OCI-LY3 (cell line): Measurements from ENCODE around the gene TMPRSS11B.

Experiments used
- H2AFZ ChIP-seq: fragments of 200-600, 300-600 bp; shearing (Covaris generic); 2 replicates; pipeline ENCODE4 v1.6.0; 2014; ENCODE audit warnings: antibody characterized with exemption, low read depth, low read length
- H3K27ac ChIP-seq: fragments of 200-600, 300-600 bp; sonication (generic); 2 replicates; pipeline ENCODE4 v1.5.1; 2014; ENCODE audit warnings: mild to moderate bottlenecking, low read length, moderate library complexity, mixed read lengths
- H3K27me3 ChIP-seq: fragments of 200-600, 300-600 bp; sonication (generic); 2 replicates; pipeline ENCODE4 v1.6.1; 2014; ENCODE audit warnings: low read depth, low read length, mixed read lengths
- H3K36me3 ChIP-seq: fragments of 200-600, 300-600 bp; sonication (generic); replicated peaks from 2 replicates; pipeline ENCODE3; 2014; ENCODE audit warnings: low read depth, low read length, mixed read lengths
- H3K4me1 ChIP-seq: fragments of 300-600, 200-600 bp; sonication (generic); 2 replicates; pipeline ENCODE4 v1.6.1; 2014; ENCODE audit warnings: low read length, mixed read lengths
- H3K4me2 ChIP-seq: fragments of 200-600, 300-600 bp; sonication (generic); 2 replicates; pipeline ENCODE4 v1.6.1; 2014; ENCODE audit warnings: low read length, mixed read lengths
- H3K4me3 ChIP-seq: fragments of 300-600, 200-600 bp; sonication (generic); 2 replicates; pipeline ENCODE4 v1.5.1; 2014; ENCODE audit warnings: antibody characterized with exemption, mild to moderate bottlenecking, low read length, moderate library complexity
- H3K79me2 ChIP-seq: fragments of 300-600, 200-600 bp; shearing (Covaris generic); 2 replicates; pipeline ENCODE4 v1.6.1; 2014; ENCODE audit warnings: mild to moderate bottlenecking, low read length, mixed read lengths
- H3K9ac ChIP-seq: fragments of 300-600, 200-600 bp; shearing (Covaris generic); 2 replicates; pipeline ENCODE4 v1.6.0; 2014; ENCODE audit warnings: mild to moderate bottlenecking, low read length, moderate library complexity
- H3K9me3 ChIP-seq: fragments of 200-600, 300-600 bp; shearing (Covaris generic); 2 replicates; pipeline ENCODE4 v1.6.1; 2014; ENCODE audit warnings: low read length, mixed read lengths; ENCODE audit not compliant: insufficient read depth
- H4K20me1 ChIP-seq: fragments of 200-600, 300-600 bp; sonication (generic); 2 replicates; pipeline ENCODE4 v1.6.1; 2016; ENCODE audit warnings: low read length, mixed read lengths; ENCODE audit not compliant: insufficient read depth
- EZH2phosphoT487 ChIP-seq: fragments of 200-600 bp; shearing (Covaris generic); IDR thresholded peaks from 2 replicates; pipeline ENCODE4 v1.6.1; 2018; ENCODE audit warnings: antibody characterized with exemption, mixed run types, low read depth
- TF ChIP-seq, protein P1 (sequence below): fragments of 200-600, 300-600 bp; sonication (generic); IDR thresholded peaks from 2 replicates; pipeline ENCODE4 v1.5.1; 2014; ENCODE audit warnings: antibody characterized with exemption, low read length, low read depth

TMPRSS11B gene

DNA sequence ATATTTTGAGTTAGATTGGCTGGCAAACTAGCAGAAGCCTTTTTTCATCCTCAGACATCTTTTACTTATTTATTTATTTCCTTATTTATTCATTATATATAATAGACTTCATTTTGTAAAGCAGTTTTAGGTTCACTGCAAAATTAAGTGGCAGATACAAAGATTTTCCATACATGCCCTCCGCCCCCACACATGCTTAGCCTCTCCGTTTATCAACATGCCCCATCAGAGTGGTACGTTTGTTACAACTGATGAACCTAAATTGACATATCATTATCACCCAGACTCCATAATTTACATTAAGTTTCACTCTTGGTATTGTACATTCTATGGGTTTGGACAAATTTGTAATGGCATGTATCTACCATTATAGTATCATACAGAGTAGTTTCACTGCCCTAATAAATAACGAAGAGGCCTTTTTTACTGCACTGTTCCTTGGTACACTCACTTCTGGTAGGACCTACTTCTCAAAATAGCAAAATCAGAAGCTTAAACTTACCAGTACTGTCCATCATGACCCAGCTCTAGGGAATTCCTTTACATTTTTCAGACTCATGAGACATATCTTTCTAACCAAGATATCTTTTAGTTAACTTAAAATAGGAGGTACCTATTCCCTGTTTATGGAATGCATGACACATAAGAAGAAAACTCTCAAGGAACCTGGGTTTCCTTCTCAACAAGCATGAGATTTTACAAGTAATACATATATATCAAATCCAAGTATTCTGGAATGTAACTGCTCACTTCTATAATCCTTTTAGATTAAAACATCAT is 4.8 kb upstream of the TMPRSS11B start:
- H3K27ac ChIP-seq, result peak overlapping the region; percentile 98
- no peaks in the 10 kb centered on the region for H3K79me2 ChIP-seq
- H3K9me3 ChIP-seq, result no peaks in the 10 kb centered on the region
- peak overlapping the region; percentile 79 for H3K4me2 ChIP-seq
- no peaks in the 10 kb centered on the region for H3K27me3 ChIP-seq
- H3K9ac ChIP-seq, result peak overlapping the region; percentile 47
- H3K4me3 ChIP-seq, result peak overlapping the region; percentile 33
- peaks cover 27% of the 10 kb centered on the region for H3K4me1 ChIP-seq
- TF ChIP-seq, protein P1, sequence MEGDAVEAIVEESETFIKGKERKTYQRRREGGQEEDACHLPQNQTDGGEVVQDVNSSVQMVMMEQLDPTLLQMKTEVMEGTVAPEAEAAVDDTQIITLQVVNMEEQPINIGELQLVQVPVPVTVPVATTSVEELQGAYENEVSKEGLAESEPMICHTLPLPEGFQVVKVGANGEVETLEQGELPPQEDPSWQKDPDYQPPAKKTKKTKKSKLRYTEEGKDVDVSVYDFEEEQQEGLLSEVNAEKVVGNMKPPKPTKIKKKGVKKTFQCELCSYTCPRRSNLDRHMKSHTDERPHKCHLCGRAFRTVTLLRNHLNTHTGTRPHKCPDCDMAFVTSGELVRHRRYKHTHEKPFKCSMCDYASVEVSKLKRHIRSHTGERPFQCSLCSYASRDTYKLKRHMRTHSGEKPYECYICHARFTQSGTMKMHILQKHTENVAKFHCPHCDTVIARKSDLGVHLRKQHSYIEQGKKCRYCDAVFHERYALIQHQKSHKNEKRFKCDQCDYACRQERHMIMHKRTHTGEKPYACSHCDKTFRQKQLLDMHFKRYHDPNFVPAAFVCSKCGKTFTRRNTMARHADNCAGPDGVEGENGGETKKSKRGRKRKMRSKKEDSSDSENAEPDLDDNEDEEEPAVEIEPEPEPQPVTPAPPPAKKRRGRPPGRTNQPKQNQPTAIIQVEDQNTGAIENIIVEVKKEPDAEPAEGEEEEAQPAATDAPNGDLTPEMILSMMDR, result no peak
- no peak for TF ChIP-seq EZH2phosphoT487
- H2AFZ ChIP-seq, result peak overlapping the region; percentile 73
- H4K20me1 ChIP-seq, result no peaks in the 10 kb centered on the region
- H3K36me3 ChIP-seq, result peaks cover 9% of the 10 kb centered on the region

GRCh38 chr4:68249434-68249833 is 3.9 kb upstream of the TMPRSS11B start:
- Histone ChIP-seq H3K4me3 (peak overlapping the region; percentile 54), H3K9me3 (no peaks in the 10 kb centered on the region), H2AFZ (peak overlapping the region; percentile 62), H4K20me1 (no peaks in the 10 kb centered on the region), H3K4me2 (peak overlapping the region; percentile 79), H3K36me3 (peaks cover 9% of the 10 kb centered on the region), H3K79me2 (no peaks in the 10 kb centered on the region), H3K9ac (peak overlapping the region; percentile 72), H3K27me3 (no peaks in the 10 kb centered on the region), H3K27ac (peak overlapping the region; percentile 98), H3K4me1 (peaks cover 30% of the 10 kb centered on the region)
- TF ChIP-seq, protein P1, result no peak
- no peak for TF ChIP-seq EZH2phosphoT487

DNA sequence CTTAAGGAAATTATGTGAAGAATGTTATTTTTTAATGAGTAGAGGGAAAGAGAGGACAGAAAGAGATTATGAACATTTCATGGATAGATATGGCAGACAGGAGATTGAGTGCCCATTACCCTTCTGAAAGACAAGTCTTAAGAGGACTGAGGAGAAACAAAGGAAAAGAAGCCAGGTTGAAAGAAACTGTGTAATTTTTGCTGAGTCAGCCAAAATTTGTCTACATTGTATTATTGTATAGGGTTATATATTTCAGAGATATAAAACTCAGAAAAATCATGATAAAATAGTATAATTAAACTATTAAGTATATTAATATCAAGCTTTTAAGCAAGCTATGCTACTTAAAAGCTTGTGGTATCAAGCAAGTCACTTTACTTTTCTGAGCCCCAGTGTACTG is 4.9 kb downstream of the TMPRSS11B start:
- no peaks in the 10 kb centered on the region for H4K20me1 ChIP-seq
- H3K9ac ChIP-seq, result no peak overlapping the region
- no peak overlapping the region for H3K4me2 ChIP-seq
- no peak overlapping the region for H3K4me3 ChIP-seq
- H3K36me3 ChIP-seq, result no peaks in the 10 kb centered on the region
- H3K9me3 ChIP-seq, result no peaks in the 10 kb centered on the region
- H2AFZ ChIP-seq, result no peak overlapping the region
- TF ChIP-seq EZH2phosphoT487, result no peak
- TF ChIP-seq, protein P1, result no peak
- H3K4me1 ChIP-seq, result peaks cover 8% of the 10 kb centered on the region
- no peaks in the 10 kb centered on the region for H3K79me2 ChIP-seq
- H3K27ac ChIP-seq, result no peak overlapping the region
- H3K27me3 ChIP-seq, result no peaks in the 10 kb centered on the region

GRCh38 chr4:68228568-68228967 is 16.9 kb downstream of the TMPRSS11B start:
- no peak overlapping the region for H3K27ac ChIP-seq
- no peaks in the 10 kb centered on the region for H3K27me3 ChIP-seq
- TF ChIP-seq, protein P1, result no peak
- no peak for TF ChIP-seq EZH2phosphoT487
- H3K9ac ChIP-seq, result no peak overlapping the region
- H3K4me3 ChIP-seq, result no peak overlapping the region
- H3K36me3 ChIP-seq, result no peaks in the 10 kb centered on the region
- H3K79me2 ChIP-seq, result no peaks in the 10 kb centered on the region
- H4K20me1 ChIP-seq, result no peaks in the 10 kb centered on the region
- H3K4me1 ChIP-seq, result no peaks in the 10 kb centered on the region
- H3K4me2 ChIP-seq, result no peak overlapping the region
- H3K9me3 ChIP-seq, result no peaks in the 10 kb centered on the region
- no peak overlapping the region for H2AFZ ChIP-seq
